Thyroid gland (tissue), 4 donors: ENCODE data around the gene HOXC9.

Experiments used
- CTCF ChIP-seq, 6 experiments: fragments of 200-600 bp in 3 of 6; fragments of 450-650 bp in 3 of 6; sonication (generic) in 3 of 6; IDR thresholded peaks; one replicate each; pipeline ENCODE4 v1.5.1; 2016 to 2019; ENCODE audit warnings: antibody characterized with exemption in 6 of 6, mild to moderate bottlenecking in 2 of 6, inconsistent platforms in 1 of 6, moderate library complexity in 1 of 6
- POLR2A ChIP-seq, 2 donors: fragments of 450-650 bp; IDR thresholded peaks; one replicate each; pipeline ENCODE4 v1.6.1; 2017; ENCODE audit warnings: antibody characterized with exemption in 2 of 2, mild to moderate bottlenecking in 2 of 2, moderate library complexity in 1 of 2

- no peak for TF ChIP-seq CTCF (IDR thresholded peaks at IDR 0.05)
- no peak for TF ChIP-seq POLR2A (IDR thresholded peaks at IDR 0.05)
Observed at GRCh38 chr12:54038871-54039414, 39.0 kb downstream of the HOXC9 start.
